ES-I3 (cell line): ENCODE data around the gene TNKS1BP1.

Source experiments
- H3K36me3 ChIP-seq: 2 replicates; pipeline ENCODE4 v1.6.1; 2013; ENCODE audit warnings: mild to moderate bottlenecking, low read length, control low read depth, moderate library complexity; ENCODE audit not compliant: insufficient read depth
- H3K4me1 ChIP-seq: 2 replicates; pipeline ENCODE4 v1.6.1; 2013; ENCODE audit warnings: mild to moderate bottlenecking, control low read depth, low read length; ENCODE audit not compliant: insufficient read depth
- H3K9ac ChIP-seq: 2 replicates; pipeline ENCODE4 v1.6.1; 2013; ENCODE audit warnings: low read depth, mild to moderate bottlenecking, low read length, moderate library complexity
- H3K9me3 ChIP-seq: 2 replicates; pipeline ENCODE4 v1.6.1; 2013; ENCODE audit warnings: mild to moderate bottlenecking, low read length, moderate library complexity; ENCODE audit not compliant: control insufficient read depth, insufficient read depth

The TNKS1BP1 gene

GRCh38 chr11:57359896-57360690, 35.3 kb upstream of the TNKS1BP1 start:
- Histone ChIP-seq H3K9me3 (no peaks in the 10 kb centered on the region; the same call in 1 of the 2 replicates), H3K9ac (no peak overlapping the region), H3K36me3 (no peaks in the 10 kb centered on the region), H3K4me1 (peaks cover 5% of the 10 kb centered on the region; the same call in 1 of the 2 replicates)

DNA sequence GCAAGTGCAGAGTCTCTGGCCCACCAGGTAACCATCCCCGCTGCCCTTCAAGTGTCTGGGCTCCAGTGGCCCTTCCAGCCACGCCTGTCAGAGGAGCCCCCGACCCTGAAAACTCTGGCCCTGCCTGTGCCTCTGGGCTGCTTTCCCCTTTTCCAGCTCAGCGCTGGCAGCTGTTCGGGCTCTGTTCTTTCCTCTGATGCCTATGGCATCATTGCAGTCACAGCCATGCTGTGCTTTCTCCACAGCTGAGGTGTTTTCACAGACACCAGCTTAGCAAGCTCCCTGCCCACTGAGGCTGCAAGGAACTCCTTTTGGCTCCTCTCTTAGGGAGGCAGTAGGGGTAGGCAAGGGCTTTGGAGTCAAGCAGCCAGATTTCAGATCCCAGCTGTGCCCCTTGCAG, 34.6 kb upstream of the TNKS1BP1 start:
- Histone ChIP-seq H3K4me1 (0 out of 2 replicates have a peak, but pooled peaks cover 3% of the 10 kb centered on the region), H3K36me3 (no peaks in the 10 kb centered on the region), H3K9me3 (no peaks in the 10 kb centered on the region; the same call in 1 of the 2 replicates), H3K9ac (no peak overlapping the region)

GRCh38 chr11:57358991-57359390, 34.2 kb upstream of the TNKS1BP1 start:
- H3K9ac ChIP-seq, result no peak overlapping the region; the same call in 1 of the 2 replicates
- no peaks in the 10 kb centered on the region; the same call in 1 of the 2 replicates for H3K9me3 ChIP-seq
- H3K36me3 ChIP-seq, result no peaks in the 10 kb centered on the region
- H3K4me1 ChIP-seq, result 0 out of 2 replicates have a peak, but pooled peaks cover 3% of the 10 kb centered on the region

DNA sequence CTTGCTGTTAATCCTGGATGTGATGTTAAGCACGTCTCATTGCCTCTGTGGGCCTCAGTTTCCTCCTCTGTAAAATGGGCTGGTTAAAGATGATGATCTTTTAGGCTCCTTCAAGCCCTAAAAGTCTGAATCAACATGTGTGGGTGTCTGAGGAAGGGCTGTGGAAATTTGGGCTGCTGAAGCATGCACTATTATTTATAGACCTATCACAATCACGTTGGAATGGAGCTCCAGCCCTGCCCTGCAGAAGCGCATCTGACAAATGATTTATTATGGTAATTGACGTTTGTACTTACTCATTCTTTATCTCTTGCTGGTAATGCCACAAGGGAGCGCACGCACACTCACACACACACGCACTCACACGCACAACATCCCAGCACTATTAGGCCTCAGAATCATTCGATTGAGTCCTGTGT, 33.8 kb upstream of the TNKS1BP1 start:
- H3K9me3 ChIP-seq, result no peaks in the 10 kb centered on the region; the same call in 1 of the 2 replicates
- H3K9ac ChIP-seq, result no peak overlapping the region
- H3K36me3 ChIP-seq, result no peaks in the 10 kb centered on the region
- 0 out of 2 replicates have a peak, but pooled peaks cover 3% of the 10 kb centered on the region for H3K4me1 ChIP-seq

DNA sequence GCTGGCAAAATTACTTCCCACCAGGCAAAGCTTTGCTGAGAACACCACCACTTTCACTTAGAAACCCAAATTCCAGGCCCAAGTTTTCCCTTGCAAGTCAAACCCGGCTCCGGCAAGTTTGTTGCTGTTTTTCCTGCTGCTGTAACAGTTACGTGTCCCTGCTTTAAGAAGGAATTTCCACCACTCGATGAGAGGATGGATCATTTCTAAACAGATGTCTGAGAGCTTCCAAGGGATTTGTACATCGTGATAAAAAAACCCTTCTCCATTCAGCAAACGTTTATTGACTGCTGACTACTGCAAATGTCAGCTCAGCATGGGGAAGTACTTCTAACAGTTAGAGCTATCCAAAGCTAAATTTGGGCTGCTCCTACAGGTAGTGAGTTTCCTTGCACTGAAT, 33.1 kb upstream of the TNKS1BP1 start:
- no peak overlapping the region for H3K9ac ChIP-seq
- H3K36me3 ChIP-seq, result no peaks in the 10 kb centered on the region
- no peaks in the 10 kb centered on the region for H3K9me3 ChIP-seq
- peaks cover 9% of the 10 kb centered on the region; the same call in 1 of the 2 replicates for H3K4me1 ChIP-seq

GRCh38 chr11:57357310-57357709, 32.6 kb upstream of the TNKS1BP1 start:
- Histone ChIP-seq H3K9me3 (no peaks in the 10 kb centered on the region), H3K4me1 (peaks cover 9% of the 10 kb centered on the region; the same call in 1 of the 2 replicates), H3K36me3 (no peaks in the 10 kb centered on the region), H3K9ac (no peak overlapping the region)

DNA sequence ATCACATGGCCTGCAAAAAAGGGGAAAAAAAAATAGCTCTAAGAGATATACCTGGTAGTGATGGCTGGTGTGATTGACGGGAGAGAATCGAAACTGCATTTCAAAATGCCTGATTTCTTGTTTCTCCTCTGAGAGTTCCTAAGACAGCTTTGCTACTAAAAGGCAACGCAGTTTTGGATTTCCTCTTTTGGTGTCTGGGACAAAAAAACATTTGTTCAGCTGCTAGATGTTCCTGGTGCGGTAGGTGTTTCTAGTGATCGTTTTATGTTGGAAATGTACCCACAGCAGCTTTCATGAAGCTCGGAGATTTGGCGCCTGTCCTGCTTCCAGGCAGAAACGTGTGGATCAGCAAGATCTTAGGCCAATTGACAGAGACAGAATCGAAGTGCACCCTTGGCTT, 31.5 kb upstream of the TNKS1BP1 start:
- H3K4me1 ChIP-seq, result peaks cover 9% of the 10 kb centered on the region; the same call in 1 of the 2 replicates
- no peaks in the 10 kb centered on the region for H3K36me3 ChIP-seq
- H3K9me3 ChIP-seq, result no peaks in the 10 kb centered on the region
- H3K9ac ChIP-seq, result no peak overlapping the region

- no peak overlapping the region for H3K9ac ChIP-seq
- no peaks in the 10 kb centered on the region for H3K9me3 ChIP-seq
- no peaks in the 10 kb centered on the region for H3K36me3 ChIP-seq
- peaks cover 9% of the 10 kb centered on the region; the same call in 1 of the 2 replicates for H3K4me1 ChIP-seq
Measured at GRCh38 chr11:57354699-57355098, 29.9 kb upstream of the TNKS1BP1 start.

DNA sequence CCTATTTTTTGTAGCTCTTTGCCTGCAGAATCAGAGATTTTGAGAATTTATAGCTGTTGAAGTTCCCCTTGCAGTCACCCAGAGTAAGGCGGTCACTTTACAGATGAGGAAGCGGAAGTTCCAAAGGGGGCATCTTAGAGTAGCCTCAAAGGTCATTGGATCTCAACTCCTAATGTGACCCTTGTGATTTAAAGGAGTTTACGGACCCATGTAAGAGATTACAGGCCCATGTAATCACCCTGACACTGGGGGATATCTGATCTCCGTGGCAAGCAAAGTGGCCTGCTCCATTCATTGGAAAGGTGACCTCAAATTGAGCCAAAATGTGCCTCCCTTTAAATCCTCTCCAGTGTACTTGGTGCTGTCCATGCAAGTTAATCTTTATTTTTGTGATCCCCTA, 29.1 kb upstream of the TNKS1BP1 start:
- no peak overlapping the region for H3K9ac ChIP-seq
- H3K4me1 ChIP-seq, result peaks cover 9% of the 10 kb centered on the region; the same call in 1 of the 2 replicates
- H3K36me3 ChIP-seq, result no peaks in the 10 kb centered on the region
- no peaks in the 10 kb centered on the region for H3K9me3 ChIP-seq

DNA sequence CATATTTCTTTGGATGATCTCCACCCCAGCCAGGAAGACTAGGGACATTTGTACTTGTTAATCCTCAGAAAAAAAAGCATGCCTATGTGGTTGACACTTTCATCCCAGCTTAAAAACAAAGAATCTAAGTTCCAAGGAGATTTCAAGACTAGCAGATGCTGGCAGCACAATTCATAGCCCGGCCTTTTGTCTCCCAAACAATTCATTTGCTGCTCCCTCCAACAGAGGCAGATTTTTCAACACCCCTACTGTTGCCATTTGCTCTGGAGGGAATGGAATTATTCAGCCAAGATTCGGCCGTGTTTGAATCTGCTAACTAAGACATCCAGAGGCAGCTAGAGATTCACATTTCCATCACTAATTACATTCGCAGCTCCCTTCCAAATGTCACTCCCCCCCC, 28.7 kb upstream of the TNKS1BP1 start:
- no peaks in the 10 kb centered on the region for H3K36me3 ChIP-seq
- no peaks in the 10 kb centered on the region for H3K9me3 ChIP-seq
- peaks cover 9% of the 10 kb centered on the region; the same call in 1 of the 2 replicates for H3K4me1 ChIP-seq
- H3K9ac ChIP-seq, result no peak overlapping the region

DNA sequence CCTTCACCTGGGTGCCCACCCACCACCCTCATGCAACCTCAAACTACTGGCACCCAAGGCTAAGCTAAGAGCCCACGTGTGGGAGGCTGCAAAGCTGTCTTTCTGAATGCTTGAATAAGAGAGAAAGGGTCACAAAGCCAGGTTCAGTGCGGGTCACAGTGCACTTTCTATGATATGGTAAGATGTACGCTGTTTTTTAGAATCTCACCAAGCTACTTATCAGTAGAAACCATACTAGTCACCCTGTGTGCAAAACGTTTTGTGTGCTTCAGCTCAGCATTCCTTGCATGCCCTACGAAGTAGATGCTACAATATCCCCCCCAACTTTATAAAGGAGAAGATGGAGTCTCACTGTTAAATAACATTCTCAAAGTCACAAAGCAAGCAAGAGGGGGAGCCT, 28.3 kb upstream of the TNKS1BP1 start:
- H3K9me3 ChIP-seq, result no peaks in the 10 kb centered on the region
- H3K36me3 ChIP-seq, result no peaks in the 10 kb centered on the region
- H3K4me1 ChIP-seq, result peaks cover 9% of the 10 kb centered on the region; the same call in 1 of the 2 replicates
- H3K9ac ChIP-seq, result no peak overlapping the region

DNA sequence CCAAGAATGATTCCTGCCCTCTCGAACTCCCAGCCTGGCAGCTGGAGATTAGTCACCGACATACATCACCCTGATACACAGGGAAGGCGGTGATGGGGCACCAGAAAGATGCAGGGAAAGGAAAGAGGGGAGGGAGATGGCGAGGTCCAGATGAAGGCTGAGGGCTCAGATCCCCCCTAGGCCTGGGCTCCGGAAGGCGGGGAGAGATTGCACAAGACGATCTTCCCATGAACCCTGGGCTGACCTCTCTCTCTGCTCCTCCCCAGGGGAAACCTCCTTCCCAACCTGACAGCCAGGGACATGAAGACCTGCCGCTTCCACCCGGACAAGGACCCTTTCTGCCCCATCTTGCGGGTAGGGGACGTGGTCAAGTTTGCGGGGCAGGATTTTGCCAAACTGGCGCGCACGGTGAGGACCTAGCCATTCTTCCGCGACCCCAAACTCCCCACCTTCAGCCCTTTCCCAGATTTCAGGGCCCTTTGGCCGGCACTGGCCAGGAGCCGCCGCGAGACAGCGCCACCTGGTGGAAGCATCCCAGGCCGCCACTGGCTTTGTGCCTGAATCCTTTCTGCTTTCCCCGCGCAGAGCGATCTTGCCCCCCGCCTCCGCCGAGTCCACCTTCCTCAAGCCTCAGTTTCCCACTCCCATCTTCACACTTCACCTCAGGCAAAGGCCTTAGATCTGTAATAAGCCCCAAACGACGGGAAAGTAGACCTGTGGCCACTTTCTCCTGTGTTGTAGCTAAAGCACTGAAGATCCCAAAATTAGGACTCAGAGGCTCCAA, 24.9 kb upstream of the TNKS1BP1 start:
- Histone ChIP-seq H3K36me3 (no peaks in the 10 kb centered on the region), H3K9me3 (no peaks in the 10 kb centered on the region), H3K4me1 (peaks cover 6% of the 10 kb centered on the region; the same call in 1 of the 2 replicates), H3K9ac (peak overlapping the region; percentile 41)

- no peak overlapping the region for H3K9ac ChIP-seq
- no peaks in the 10 kb centered on the region for H3K36me3 ChIP-seq
- H3K9me3 ChIP-seq, result no peaks in the 10 kb centered on the region
- H3K4me1 ChIP-seq, result peaks cover 6% of the 10 kb centered on the region; the same call in 1 of the 2 replicates
Measured at GRCh38 chr11:57348636-57349313, 24.0 kb upstream of the TNKS1BP1 start.

- H3K36me3 ChIP-seq, result no peaks in the 10 kb centered on the region
- no peaks in the 10 kb centered on the region for H3K9me3 ChIP-seq
- H3K9ac ChIP-seq, result no peak overlapping the region
Measured at GRCh38 chr11:57348052-57348451, 23.3 kb upstream of the TNKS1BP1 start.

More at GRCh38 chr11:57348052-57348451, 23.3 kb upstream of the TNKS1BP1 start:
- H3K4me1 ChIP-seq, result peaks cover 9% of the 10 kb centered on the region
